ENCODE results near the gene ACOT7.
"Not testable (repeated sequence)": the region's sequence is repeated elsewhere in the genome, so short reads cannot be mapped to it uniquely, and the experiment has no call there.

ACOT7 gene

DNA sequence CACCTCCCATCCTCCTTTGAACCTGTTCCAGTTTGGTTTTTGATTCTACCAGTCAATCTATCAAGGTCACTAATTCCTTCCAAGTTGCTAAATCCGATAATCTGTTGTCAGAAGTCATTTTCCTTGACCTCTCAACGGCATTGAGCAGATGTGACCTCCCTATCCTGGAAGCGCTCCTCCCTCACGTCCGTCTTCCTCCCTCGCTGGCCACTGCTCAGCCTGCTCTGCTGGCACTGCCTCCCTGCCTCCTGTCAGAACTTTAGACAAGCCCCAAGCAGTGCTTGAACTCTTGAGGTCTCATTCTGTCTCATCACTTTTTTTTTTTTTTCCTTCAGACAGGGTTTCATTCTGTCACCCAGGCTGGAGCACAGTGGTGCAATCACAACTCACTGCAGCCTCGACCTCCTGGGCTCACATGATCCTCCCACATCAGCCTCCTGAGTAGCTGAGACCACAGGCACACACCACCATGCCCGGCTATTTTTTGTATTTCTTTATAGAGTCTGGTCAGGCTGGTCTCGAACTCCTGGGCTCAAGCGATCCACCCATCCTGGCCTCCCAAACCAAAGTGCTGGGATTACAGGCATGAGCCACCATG is 4.4 kb upstream of the ACOT7 start:
- Histone ChIP-seq H3F3A (ENCODE audit: insufficient read depth) (no peaks in the 10 kb centered on the region), H3K79me2 (ENCODE audit: insufficient read depth, low read length) (no peaks in the 10 kb centered on the region), H2AFZ (ENCODE audit: low read depth, low read length, severe bottlenecking) (no peak overlapping the region), H3K36me3 (ENCODE audit: low read length) (no peaks in the 10 kb centered on the region), H3K9me3 (ENCODE audit: insufficient read depth, low read length) (no peaks in the 10 kb centered on the region), H3K4me2 (ENCODE audit: low read depth, low read length, poor library complexity, severe bottlenecking) (no peak overlapping the region), H3K9ac (ENCODE audit: low read length) (no peak overlapping the region), H3K4me3 (ENCODE audit: insufficient read depth, low read length, poor library complexity, severe bottlenecking) (no peak overlapping the region), H3K27me3 (ENCODE audit: low read length) (no peaks in the 10 kb centered on the region), H4K20me1 (ENCODE audit: low read depth, low read length) (no peaks in the 10 kb centered on the region), H3K9me2 (replicated peaks; ENCODE audit: insufficient read depth, low read length) (no peaks in the 10 kb centered on the region), H3K27ac (ENCODE audit: low read depth, low read length) (no peak overlapping the region)
- TF ChIP-seq EZH2phosphoT487 (conservative IDR thresholded peaks at IDR 0.05; ENCODE audit: low read length): no peak
- no peak for TF ChIP-seq CTCF (IDR thresholded peaks at IDR 0.05; ENCODE audit: insufficient read depth, low read length, poor library complexity, severe bottlenecking)

DNA sequence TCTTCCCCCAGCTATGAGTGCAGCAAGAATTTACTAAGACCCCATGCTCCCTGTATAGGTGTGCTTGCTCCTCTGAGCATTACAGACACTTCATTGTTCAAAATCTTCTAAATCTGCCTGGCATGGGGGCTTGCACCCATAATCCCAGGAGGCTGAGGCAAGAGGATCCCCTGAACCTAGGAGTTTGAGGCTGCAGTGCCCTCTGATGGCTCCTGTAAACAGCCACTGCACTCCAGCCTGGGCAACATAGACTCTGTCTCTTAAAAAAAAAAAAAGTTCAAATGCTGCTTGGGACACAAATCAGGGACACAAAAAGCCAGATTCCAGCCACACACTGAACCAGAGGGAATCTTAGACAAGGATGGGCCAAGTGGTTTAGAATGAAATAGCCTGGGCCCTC is 3.4 kb upstream of the ACOT7 start:
- Histone ChIP-seq H3K4me2 (ENCODE audit: low read depth, low read length, poor library complexity, severe bottlenecking) (no peak overlapping the region), H3K27ac (ENCODE audit: low read depth, low read length) (no peak overlapping the region), H3K9ac (ENCODE audit: low read length) (no peak overlapping the region), H3F3A (ENCODE audit: insufficient read depth) (no peaks in the 10 kb centered on the region), H3K9me3 (ENCODE audit: insufficient read depth, low read length) (no peaks in the 10 kb centered on the region), H3K79me2 (ENCODE audit: insufficient read depth, low read length) (no peaks in the 10 kb centered on the region), H4K20me1 (ENCODE audit: low read depth, low read length) (no peaks in the 10 kb centered on the region), H3K36me3 (ENCODE audit: low read length) (no peaks in the 10 kb centered on the region), H3K4me3 (ENCODE audit: insufficient read depth, low read length, poor library complexity, severe bottlenecking) (no peak overlapping the region), H3K27me3 (ENCODE audit: low read length) (no peaks in the 10 kb centered on the region), H2AFZ (ENCODE audit: low read depth, low read length, severe bottlenecking) (no peak overlapping the region), H3K9me2 (replicated peaks; ENCODE audit: insufficient read depth, low read length) (no peaks in the 10 kb centered on the region)
- TF ChIP-seq EZH2phosphoT487 (conservative IDR thresholded peaks at IDR 0.05; ENCODE audit: low read length) (no peak), CTCF (IDR thresholded peaks at IDR 0.05; ENCODE audit: insufficient read depth, low read length, poor library complexity, severe bottlenecking) (no peak)

GRCh38 chr1:6395781-6396244 is 2.2 kb upstream of the ACOT7 start:
- not testable (repeated sequence) for H3K9me3 ChIP-seq (ENCODE audit: insufficient read depth, low read length); H3K4me2 ChIP-seq (ENCODE audit: low read depth, low read length, poor library complexity, severe bottlenecking); H3K27me3 ChIP-seq (ENCODE audit: low read length); H3K79me2 ChIP-seq (ENCODE audit: insufficient read depth, low read length); H3K9me2 ChIP-seq (replicated peaks; ENCODE audit: insufficient read depth, low read length); H2AFZ ChIP-seq (ENCODE audit: low read depth, low read length, severe bottlenecking); H4K20me1 ChIP-seq (ENCODE audit: low read depth, low read length); H3K4me3 ChIP-seq (ENCODE audit: insufficient read depth, low read length, poor library complexity, severe bottlenecking); H3K36me3 ChIP-seq (ENCODE audit: low read length); H3K27ac ChIP-seq (ENCODE audit: low read depth, low read length); H3F3A ChIP-seq (ENCODE audit: insufficient read depth); H3K9ac ChIP-seq (ENCODE audit: low read length)

DNA sequence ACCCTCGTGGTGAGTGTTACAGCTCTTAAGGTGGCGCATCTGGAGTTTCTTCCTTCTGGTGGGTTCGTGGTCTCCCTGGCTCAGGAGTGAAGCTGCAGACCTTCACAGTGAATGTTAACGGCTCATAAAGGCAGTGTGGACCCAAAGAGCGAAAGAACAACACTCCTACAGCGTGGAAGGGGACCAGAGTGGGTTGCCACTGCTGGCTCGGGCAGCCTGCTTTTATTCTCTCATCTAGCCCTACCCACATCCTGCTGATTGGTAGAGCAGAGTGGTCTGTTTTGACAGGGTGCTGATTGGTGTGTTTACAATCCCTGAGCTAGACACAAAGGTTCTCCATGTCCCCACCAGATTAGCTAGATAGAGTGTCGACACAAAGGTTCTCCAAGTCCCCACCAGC is 1.6 kb upstream of the ACOT7 start:
- H3K27me3 ChIP-seq (ENCODE audit: low read length); H3K4me3 ChIP-seq (ENCODE audit: insufficient read depth, low read length, poor library complexity, severe bottlenecking); H3K27ac ChIP-seq (ENCODE audit: low read depth, low read length); H2AFZ ChIP-seq (ENCODE audit: low read depth, low read length, severe bottlenecking); H3K9me2 ChIP-seq (replicated peaks; ENCODE audit: insufficient read depth, low read length); H3K36me3 ChIP-seq (ENCODE audit: low read length); H4K20me1 ChIP-seq (ENCODE audit: low read depth, low read length); H3K9ac ChIP-seq (ENCODE audit: low read length); H3K4me2 ChIP-seq (ENCODE audit: low read depth, low read length, poor library complexity, severe bottlenecking); H3K9me3 ChIP-seq (ENCODE audit: insufficient read depth, low read length); H3K79me2 ChIP-seq (ENCODE audit: insufficient read depth, low read length); H3F3A ChIP-seq (ENCODE audit: insufficient read depth): not testable (repeated sequence)

Measured in SU-DHL-6 (cell line).